Loucy (cell line): ENCODE measurements around the gene GHRHR.

Source experiments
- EZH2phosphoT487 ChIP-seq: fragments of 200-600 bp; IDR thresholded peaks from 2 replicates; pipeline ENCODE4 v1.6.1; 2018; ENCODE audit warnings: antibody characterized with exemption, mild to moderate bottlenecking, moderate library complexity, borderline replicate concordance
- TF ChIP-seq, protein P1 (sequence below): fragments of 200-600 bp; sonication (generic); conservative IDR thresholded peaks from 2 replicates; pipeline ENCODE4 v1.5.1; 2014; ENCODE audit warnings: mild to moderate bottlenecking, antibody characterized with exemption, low read length

GRCh38 chr7:30968747-30969603, 5.2 kb downstream of the GHRHR start:
- TF ChIP-seq, protein P1, sequence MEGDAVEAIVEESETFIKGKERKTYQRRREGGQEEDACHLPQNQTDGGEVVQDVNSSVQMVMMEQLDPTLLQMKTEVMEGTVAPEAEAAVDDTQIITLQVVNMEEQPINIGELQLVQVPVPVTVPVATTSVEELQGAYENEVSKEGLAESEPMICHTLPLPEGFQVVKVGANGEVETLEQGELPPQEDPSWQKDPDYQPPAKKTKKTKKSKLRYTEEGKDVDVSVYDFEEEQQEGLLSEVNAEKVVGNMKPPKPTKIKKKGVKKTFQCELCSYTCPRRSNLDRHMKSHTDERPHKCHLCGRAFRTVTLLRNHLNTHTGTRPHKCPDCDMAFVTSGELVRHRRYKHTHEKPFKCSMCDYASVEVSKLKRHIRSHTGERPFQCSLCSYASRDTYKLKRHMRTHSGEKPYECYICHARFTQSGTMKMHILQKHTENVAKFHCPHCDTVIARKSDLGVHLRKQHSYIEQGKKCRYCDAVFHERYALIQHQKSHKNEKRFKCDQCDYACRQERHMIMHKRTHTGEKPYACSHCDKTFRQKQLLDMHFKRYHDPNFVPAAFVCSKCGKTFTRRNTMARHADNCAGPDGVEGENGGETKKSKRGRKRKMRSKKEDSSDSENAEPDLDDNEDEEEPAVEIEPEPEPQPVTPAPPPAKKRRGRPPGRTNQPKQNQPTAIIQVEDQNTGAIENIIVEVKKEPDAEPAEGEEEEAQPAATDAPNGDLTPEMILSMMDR, result no peak
- TF ChIP-seq EZH2phosphoT487, result no peak
